Sigmoid colon (tissue), 4 donors: Measurements from ENCODE around the gene FBLIM1.

Experiments
- CTCF ChIP-seq, 4 experiments: fragments of 450-650 bp in 3 of 4; fragments of 200-600 bp in 1 of 4; IDR thresholded peaks; one replicate each; pipeline ENCODE4 v1.5.1; 2016 to 2019; ENCODE audit warnings: antibody characterized with exemption in 4 of 4, mild to moderate bottlenecking in 3 of 4, moderate library complexity in 2 of 4
- EP300 ChIP-seq, 4 donors: sonication (generic); formaldehyde crosslinking; IDR thresholded peaks; one replicate each; pipeline ENCODE4 v1.6.1; 2017; ENCODE audit warnings: antibody characterized with exemption in 4 of 4
- POLR2A ChIP-seq, 2 donors: fragments of 450-650 bp; IDR thresholded peaks; one replicate each; pipeline ENCODE4 v1.6.1; 2016; ENCODE audit warnings: antibody characterized with exemption in 2 of 2, mild to moderate bottlenecking in 2 of 2, moderate library complexity in 2 of 2
- POLR2AphosphoS5 ChIP-seq, 4 donors: sonication (generic); formaldehyde crosslinking; IDR thresholded peaks; one replicate each; pipeline ENCODE4 v1.6.1; 2017; ENCODE audit warnings: antibody characterized with exemption in 4 of 4

GRCh38 chr1:15731735-15732685 is 26.6 kb upstream of the FBLIM1 start:
- TF ChIP-seq POLR2AphosphoS5 (IDR thresholded peaks at IDR 0.05) (no peak), CTCF (IDR thresholded peaks at IDR 0.05) (no peak), POLR2A (IDR thresholded peaks at IDR 0.05) (no peak), EP300 (IDR thresholded peaks at IDR 0.05) (no peak)
